ENCODE measurements around the gene RANBP9. TPM values are rescaled to one million over a fixed set of nuclear protein-coding genes. Genes with fewer than 3 reads are reported as not detected.

Gene RANBP9
- total and polyA plus RNA-seq, 2 experiments from 2014 or later = 12.1 to 31.8 TPM

- no peak for TF ChIP-seq ZNF462 (CRISPR knock-in tag; IDR thresholded peaks at IDR 0.05)
- no peak for TF ChIP-seq POLR2AphosphoS5 (IDR thresholded peaks at IDR 0.05; ENCODE audit: low read depth)
- no peak for TF ChIP-seq EZH2 (IDR thresholded peaks at IDR 0.05; ENCODE audit: low read depth, unreplicated experiment)
- TF ChIP-seq REST (IDR thresholded peaks at IDR 0.05; ENCODE audit: unreplicated experiment) = no peak
- TF ChIP-seq ZNF114 (CRISPR knock-in tag; IDR thresholded peaks at IDR 0.05) = no peak
- TF ChIP-seq NANOG (IDR thresholded peaks at IDR 0.05; ENCODE audit: borderline replicate concordance) = no peak
- no peak for TF ChIP-seq ETS1 (IDR thresholded peaks at IDR 0.05)
- TF ChIP-seq STAT1 (IDR thresholded peaks at IDR 0.05; ENCODE audit: unreplicated experiment) = no peak
These were observed 47.6 kb downstream of the RANBP9 start (continued) for GRCh38 chr6:13663986-13664385.
